PC-9 (cell line): ENCODE data around the gene COL21A1.

Experiments used
- CTCF ChIP-seq: fragments of 200-600 bp; sonication (generic); conservative IDR thresholded peaks from 2 replicates; pipeline ENCODE4 v1.6.1; 2017; ENCODE audit warnings: mixed run types, antibody characterized with exemption, mild to moderate bottlenecking, moderate library complexity
- EZH2 ChIP-seq: fragments of 200-600 bp; sonication (generic); IDR thresholded peaks from 2 replicates; pipeline ENCODE4 v1.8.0; 2017; ENCODE audit warnings: antibody characterized with exemption, low read depth

- no peak for TF ChIP-seq CTCF
- no peak for TF ChIP-seq EZH2
Measured at GRCh38 chr6:56289721-56290120, 42.3 kb upstream of the COL21A1 start.
